SU-DHL-6 (cell line): ENCODE data around the gene CTCFL.

Source experiments
- H2AFZ ChIP-seq: fragments of 200-600 bp; sonication (generic); 2 replicates; pipeline ENCODE4 v1.6.1; 2014; ENCODE audit warnings: low read depth, mild to moderate bottlenecking, moderate library complexity, mixed read lengths, antibody characterized with exemption, low read length; ENCODE audit not compliant: severe bottlenecking
- H3F3A ChIP-seq: fragments of 200-600 bp; shearing (Covaris generic); 2 replicates; pipeline ENCODE4 v1.6.0; 2016; ENCODE audit warnings: antibody characterized with exemption, mild to moderate bottlenecking; ENCODE audit not compliant: insufficient read depth
- H3K27ac ChIP-seq: fragments of 200-600 bp; sonication (generic); 2 replicates; pipeline ENCODE4 v1.5.1; 2016; ENCODE audit warnings: low read depth, mild to moderate bottlenecking, low read length, moderate library complexity, mixed read lengths
- H3K27me3 ChIP-seq: fragments of 200-600 bp; sonication (generic), shearing (Covaris generic); 2 replicates; pipeline ENCODE4 v1.6.0; 2014; ENCODE audit warnings: mild to moderate bottlenecking, low read length
- H3K36me3 ChIP-seq: fragments of 200-600 bp; sonication (generic); 2 replicates; pipeline ENCODE4 v1.6.1; 2014; ENCODE audit warnings: mild to moderate bottlenecking, low read length, mixed read lengths
- H3K4me2 ChIP-seq: fragments of 300-600, 200-600 bp; shearing (Covaris generic), sonication (generic); 2 replicates; pipeline ENCODE4 v1.6.0; 2014; ENCODE audit warnings: low read length, low read depth, mild to moderate bottlenecking; ENCODE audit not compliant: poor library complexity, severe bottlenecking
- H3K4me3 ChIP-seq: fragments of 200-600 bp; sonication (generic); 2 replicates; pipeline ENCODE4 v1.5.1; 2014; ENCODE audit warnings: antibody characterized with exemption, low read length, mild to moderate bottlenecking, mixed read lengths; ENCODE audit not compliant: insufficient read depth, poor library complexity, severe bottlenecking
- H3K79me2 ChIP-seq: fragments of 200-600 bp; sonication (generic); 2 replicates; pipeline ENCODE4 v1.6.1; 2014; ENCODE audit warnings: mild to moderate bottlenecking, low read length, moderate library complexity; ENCODE audit not compliant: insufficient read depth
- H3K9ac ChIP-seq: fragments of 200-600 bp; sonication (generic); 2 replicates; pipeline ENCODE4 v1.7.0; 2014; ENCODE audit warnings: mild to moderate bottlenecking, low read length
- H3K9me2 ChIP-seq: fragments of 200-600 bp; sonication (generic); replicated peaks from 2 replicates; pipeline ENCODE4 v1.6.1; 2014; ENCODE audit warnings: low read length; ENCODE audit not compliant: insufficient read depth
- H3K9me3 ChIP-seq: fragments of 200-600 bp; sonication (generic); 2 replicates; pipeline ENCODE4 v1.6.1; 2014; ENCODE audit warnings: low read length, mixed read lengths; ENCODE audit not compliant: insufficient read depth
- H4K20me1 ChIP-seq: fragments of 200-600 bp; sonication (generic); 2 replicates; pipeline ENCODE4 v1.6.1; 2014; ENCODE audit warnings: low read depth, mild to moderate bottlenecking, antibody characterized with exemption, low read length, moderate library complexity, mixed read lengths
- EZH2phosphoT487 ChIP-seq: fragments of 200-600 bp; sonication (generic), shearing (Covaris generic); conservative IDR thresholded peaks from 2 replicates; pipeline ENCODE4 v1.6.1; 2018; ENCODE audit warnings: mild to moderate bottlenecking, antibody characterized with exemption, low read length, moderate library complexity, mixed read lengths
- TF ChIP-seq, protein P1 (sequence below): fragments of 200-600 bp; sonication (generic); IDR thresholded peaks from one replicate; pipeline ENCODE4 v1.5.1; 2017; ENCODE audit warnings: antibody characterized with exemption, mild to moderate bottlenecking, low read length, moderate library complexity; ENCODE audit not compliant: insufficient read depth, poor library complexity, severe bottlenecking

Gene CTCFL

GRCh38 chr20:57561356-57562279, 36.7 kb upstream of the CTCFL start:
- TF ChIP-seq, protein P1, sequence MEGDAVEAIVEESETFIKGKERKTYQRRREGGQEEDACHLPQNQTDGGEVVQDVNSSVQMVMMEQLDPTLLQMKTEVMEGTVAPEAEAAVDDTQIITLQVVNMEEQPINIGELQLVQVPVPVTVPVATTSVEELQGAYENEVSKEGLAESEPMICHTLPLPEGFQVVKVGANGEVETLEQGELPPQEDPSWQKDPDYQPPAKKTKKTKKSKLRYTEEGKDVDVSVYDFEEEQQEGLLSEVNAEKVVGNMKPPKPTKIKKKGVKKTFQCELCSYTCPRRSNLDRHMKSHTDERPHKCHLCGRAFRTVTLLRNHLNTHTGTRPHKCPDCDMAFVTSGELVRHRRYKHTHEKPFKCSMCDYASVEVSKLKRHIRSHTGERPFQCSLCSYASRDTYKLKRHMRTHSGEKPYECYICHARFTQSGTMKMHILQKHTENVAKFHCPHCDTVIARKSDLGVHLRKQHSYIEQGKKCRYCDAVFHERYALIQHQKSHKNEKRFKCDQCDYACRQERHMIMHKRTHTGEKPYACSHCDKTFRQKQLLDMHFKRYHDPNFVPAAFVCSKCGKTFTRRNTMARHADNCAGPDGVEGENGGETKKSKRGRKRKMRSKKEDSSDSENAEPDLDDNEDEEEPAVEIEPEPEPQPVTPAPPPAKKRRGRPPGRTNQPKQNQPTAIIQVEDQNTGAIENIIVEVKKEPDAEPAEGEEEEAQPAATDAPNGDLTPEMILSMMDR, result no peak
- H3K4me3 ChIP-seq, result no peak overlapping the region
- no peaks in the 10 kb centered on the region for H3K9me2 ChIP-seq
- H3K27ac ChIP-seq, result no peak overlapping the region
- H3K9ac ChIP-seq, result no peak overlapping the region
- no peaks in the 10 kb centered on the region for H3K9me3 ChIP-seq
- H3F3A ChIP-seq, result no peaks in the 10 kb centered on the region
- no peak overlapping the region for H3K4me2 ChIP-seq
- no peaks in the 10 kb centered on the region for H4K20me1 ChIP-seq
- no peaks in the 10 kb centered on the region for H3K79me2 ChIP-seq
- no peaks in the 10 kb centered on the region for H3K36me3 ChIP-seq
- no peaks in the 10 kb centered on the region for H3K27me3 ChIP-seq
- H2AFZ ChIP-seq, result no peak overlapping the region

- H3K4me3 ChIP-seq, result no peak within 1 kb of the TSS
- H3F3A ChIP-seq, result no peaks in the 10 kb centered on the region
- no peaks in the 10 kb centered on the region for H3K9me2 ChIP-seq
- H4K20me1 ChIP-seq, result no peaks in the 10 kb centered on the region
- H3K9ac ChIP-seq, result no peak within 1 kb of the TSS
- no peak within 1 kb of the TSS for H3K27ac ChIP-seq
- no peaks in the 10 kb centered on the region for H3K36me3 ChIP-seq
- H3K9me3 ChIP-seq, result no peaks in the 10 kb centered on the region
- TF ChIP-seq, protein P1, result no peak
- no peak for TF ChIP-seq EZH2phosphoT487
- no peaks in the 10 kb centered on the region for H3K79me2 ChIP-seq
- no peak within 1 kb of the TSS for H3K4me2 ChIP-seq
- no peak within 1 kb of the TSS for H2AFZ ChIP-seq
- no peaks in the 10 kb centered on the region for H3K27me3 ChIP-seq
Measured at GRCh38 chr20:57560554-57561355, 35.8 kb upstream of the CTCFL start, which contains the start of gene PCK1. Gene PCK1 (plus strand): TSS chr20:57561110. CDS start chr20:57561412, 302 bp downstream.

DNA sequence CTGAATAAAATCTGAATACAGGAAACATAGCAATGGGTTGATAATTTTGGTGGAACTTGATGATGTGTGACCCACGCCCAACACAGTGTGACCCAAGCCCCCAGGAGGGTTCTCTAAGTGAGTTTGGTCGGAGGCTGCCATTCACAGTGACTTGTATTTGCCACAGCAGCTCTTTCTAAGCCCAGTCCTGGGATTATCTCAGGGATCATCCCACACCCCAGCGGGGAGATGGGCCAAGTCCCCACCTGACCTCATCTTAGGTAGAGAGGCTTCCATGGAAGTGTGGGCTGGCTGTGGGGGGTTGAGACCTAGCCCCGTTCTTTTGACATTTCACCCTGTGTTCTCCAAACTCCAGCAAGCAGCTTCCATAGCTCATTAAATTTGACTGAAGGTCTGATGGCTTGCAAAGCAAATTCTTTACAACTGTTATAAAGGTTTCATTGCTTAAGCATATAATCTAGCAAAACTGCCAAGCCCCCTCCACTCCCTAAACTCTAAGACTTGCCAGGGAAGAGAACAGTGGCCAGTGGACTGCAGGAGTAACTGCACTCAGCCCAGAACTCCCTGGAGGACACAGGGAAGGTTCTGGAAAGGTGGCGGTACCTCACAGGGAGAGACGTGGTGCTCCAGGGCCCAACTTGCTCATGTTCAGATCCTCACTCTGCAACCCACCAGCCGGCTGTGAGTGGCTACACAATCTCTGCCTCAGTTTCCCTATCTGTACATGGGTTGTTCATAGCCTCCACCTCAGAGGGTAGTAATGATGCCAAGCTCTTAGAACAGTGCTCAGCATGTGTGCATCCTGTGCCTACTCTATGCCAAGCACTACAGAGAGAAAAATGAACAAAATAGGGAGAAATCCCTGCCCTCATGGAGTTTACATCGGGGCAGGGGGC, 35.0 kb upstream of the CTCFL start:
- Histone ChIP-seq H3K4me2 (no peak overlapping the region), H3K36me3 (no peaks in the 10 kb centered on the region), H3K9me3 (no peaks in the 10 kb centered on the region), H2AFZ (no peak overlapping the region), H3K4me3 (no peak overlapping the region), H3K9ac (no peak overlapping the region), H3K9me2 (no peaks in the 10 kb centered on the region), H3K27ac (no peak overlapping the region), H3K27me3 (no peaks in the 10 kb centered on the region), H4K20me1 (no peaks in the 10 kb centered on the region), H3F3A (no peaks in the 10 kb centered on the region), H3K79me2 (no peaks in the 10 kb centered on the region)
- no peak for TF ChIP-seq EZH2phosphoT487
